Measurements from ENCODE around the gene AKAP17A. TPM values are rescaled to one million over a fixed set of nuclear protein-coding genes. Genes with fewer than 3 reads are reported as not detected.

The AKAP17A gene
- total RNA-seq, 1 experiment from 2014 or later: 35.4 TPM

DNA sequence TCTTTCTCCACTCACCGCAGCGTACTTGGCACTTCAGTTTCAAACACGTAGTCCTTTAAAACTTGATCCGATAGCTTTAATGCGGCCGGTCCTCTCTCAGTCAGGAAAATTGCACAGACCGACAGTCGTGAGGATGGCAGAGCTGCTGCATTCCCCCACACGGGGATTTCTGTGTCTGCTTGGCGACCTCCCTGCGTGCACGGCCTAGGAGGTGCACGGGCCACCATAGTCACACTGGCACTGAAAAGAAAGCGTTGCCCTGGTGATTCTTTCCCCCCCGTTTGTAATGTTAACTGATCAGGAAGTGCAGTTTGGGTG lies 10.3 kb downstream of the AKAP17A start:
- ATAC-seq (no peak), DNase-seq (ENCODE audit: low read depth, low spot score) (no peak)
- H3K9ac ChIP-seq (ENCODE audit: low read length): no peak overlapping the region
- peaks cover 20% of the 10 kb centered on the region for H3K79me2 ChIP-seq (ENCODE audit: insufficient read depth, low read length)
- POLR2A ChIA-PET: no interaction called here
- H3K4me3 ChIP-seq (replicated peaks in 1 of 2; ENCODE audit: low read depth in 1 of 2, low read length in 2 of 2): no peak overlapping the region
- no peaks in the 10 kb centered on the region for H4K20me1 ChIP-seq (ENCODE audit: insufficient read depth)
- TF ChIP-seq YY1 (IDR thresholded peaks at IDR 0.05; ENCODE audit: extremely low read depth, insufficient replicate concordance, low read depth, low read length): no peak
- RAD21 ChIA-PET (ENCODE audit: low non-redundant PET in 1 of 2, low total read pairs in 2 of 2, uncharacterized antibody in 2 of 2, unreplicated experiment in 2 of 2): no interaction called here
- H3K9me2 ChIP-seq (ENCODE audit: insufficient read depth): no peaks in the 10 kb centered on the region
- CTCF ChIA-PET: no interaction called here
- H3K4me1 ChIP-seq (ENCODE audit: control insufficient read depth in 1 of 2, insufficient read depth in 2 of 2, low read length in 2 of 2): no peaks in the 10 kb centered on the region
- H2AFZ ChIP-seq (ENCODE audit: low read depth, low read length, poor library complexity, severe bottlenecking): no peak overlapping the region
- BruUV-seq (replicated peaks): no TSS peak
- no peaks in the 10 kb centered on the region for H3K27me3 ChIP-seq (ENCODE audit: insufficient read depth, low read length)
- intact Hi-C loops (cut with micrococcal nuclease): no loop called here
- peaks cover 10 to 30% of the 10 kb centered on the region in 2 experiments; a peak in 2 of 4 replicates for H3K36me3 ChIP-seq (ENCODE audit: control insufficient read depth in 1 of 2, insufficient read depth in 2 of 2, low read length in 2 of 2)
- H3K4me2 ChIP-seq (ENCODE audit: low read length): no peak overlapping the region
- H3K27ac ChIP-seq (ENCODE audit: low read depth, low read length): no peak overlapping the region
- H3K9me3 ChIP-seq (ENCODE audit: control insufficient read depth in 1 of 2, insufficient read depth in 1 of 2, low read depth in 1 of 2, low read length in 2 of 2): no peaks in the 10 kb centered on the region

- Histone ChIP-seq H2AFZ (ENCODE audit: low read depth, low read length, poor library complexity, severe bottlenecking) (no peak overlapping the region), H4K20me1 (ENCODE audit: insufficient read depth) (no peaks in the 10 kb centered on the region), H3K9ac (ENCODE audit: low read length) (no peak overlapping the region), H3K27ac (ENCODE audit: low read depth, low read length) (no peak overlapping the region), H3K79me2 (ENCODE audit: insufficient read depth, low read length) (peaks cover 14% of the 10 kb centered on the region), H3K4me2 (ENCODE audit: low read length) (no peak overlapping the region), H3K9me2 (ENCODE audit: insufficient read depth) (no peaks in the 10 kb centered on the region), H3K9me3 (ENCODE audit: control insufficient read depth in 1 of 2, insufficient read depth in 1 of 2, low read depth in 1 of 2, low read length in 2 of 2) (no peaks in the 10 kb centered on the region), H3K36me3 (ENCODE audit: control insufficient read depth in 1 of 2, insufficient read depth in 2 of 2, low read length in 2 of 2) (peaks cover 8 to 26% of the 10 kb centered on the region in 2 experiments; a peak in 2 of 4 replicates), H3K4me3 (replicated peaks in 1 of 2; ENCODE audit: low read depth in 1 of 2, low read length in 2 of 2) (no peak overlapping the region), H3K4me1 (ENCODE audit: control insufficient read depth in 1 of 2, insufficient read depth in 2 of 2, low read length in 2 of 2) (no peaks in the 10 kb centered on the region), H3K27me3 (ENCODE audit: insufficient read depth, low read length) (no peaks in the 10 kb centered on the region)
- intact Hi-C loops (cut with micrococcal nuclease): no loop called here
- POLR2A ChIA-PET: no interaction called here
- CTCF ChIA-PET: no interaction called here
- RAD21 ChIA-PET (ENCODE audit: low non-redundant PET in 1 of 2, low total read pairs in 2 of 2, uncharacterized antibody in 2 of 2, unreplicated experiment in 2 of 2): no interaction called here
- DNase-seq (ENCODE audit: low read depth, low spot score) (no peak), ATAC-seq (no peak)
- no TSS peak for BruUV-seq (replicated peaks)
- TF ChIP-seq POLR2A (IDR thresholded peaks at IDR 0.05; ENCODE audit: borderline replicate concordance, extremely low read depth, insufficient read depth, insufficient read length) (no peak), EZH2 (IDR thresholded peaks at IDR 0.05) (no peak), CEBPB (IDR thresholded peaks at IDR 0.05; ENCODE audit: low read depth) (no peak), ATF3 (IDR thresholded peaks at IDR 0.05) (no peak), TCF7L2 (IDR thresholded peaks at IDR 0.05; ENCODE audit: borderline replicate concordance, extremely low read depth, insufficient read depth, insufficient read length) (no peak), SRF (IDR thresholded peaks at IDR 0.05; ENCODE audit: low read depth) (no peak), EGR1 (IDR thresholded peaks at IDR 0.05; ENCODE audit: low read depth) (no peak), REST (IDR thresholded peaks at IDR 0.05; ENCODE audit: low read depth) (no peak), FOSL1 (IDR thresholded peaks at IDR 0.05; ENCODE audit: low read depth) (no peak), RAD21 (IDR thresholded peaks at IDR 0.05; ENCODE audit: low read depth) (no peak), SIN3A (IDR thresholded peaks at IDR 0.05; ENCODE audit: low read depth) (no peak)
- TF ChIP-seq, protein P1, sequence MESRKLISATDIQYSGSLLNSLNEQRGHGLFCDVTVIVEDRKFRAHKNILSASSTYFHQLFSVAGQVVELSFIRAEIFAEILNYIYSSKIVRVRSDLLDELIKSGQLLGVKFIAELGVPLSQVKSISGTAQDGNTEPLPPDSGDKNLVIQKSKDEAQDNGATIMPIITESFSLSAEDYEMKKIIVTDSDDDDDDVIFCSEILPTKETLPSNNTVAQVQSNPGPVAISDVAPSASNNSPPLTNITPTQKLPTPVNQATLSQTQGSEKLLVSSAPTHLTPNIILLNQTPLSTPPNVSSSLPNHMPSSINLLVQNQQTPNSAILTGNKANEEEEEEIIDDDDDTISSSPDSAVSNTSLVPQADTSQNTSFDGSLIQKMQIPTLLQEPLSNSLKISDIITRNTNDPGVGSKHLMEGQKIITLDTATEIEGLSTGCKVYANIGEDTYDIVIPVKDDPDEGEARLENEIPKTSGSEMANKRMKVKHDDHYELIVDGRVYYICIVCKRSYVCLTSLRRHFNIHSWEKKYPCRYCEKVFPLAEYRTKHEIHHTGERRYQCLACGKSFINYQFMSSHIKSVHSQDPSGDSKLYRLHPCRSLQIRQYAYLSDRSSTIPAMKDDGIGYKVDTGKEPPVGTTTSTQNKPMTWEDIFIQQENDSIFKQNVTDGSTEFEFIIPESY (IDR thresholded peaks at IDR 0.05; ENCODE audit: extremely low read depth, insufficient replicate concordance, low read length): no peak
- TF ChIP-seq, protein P2, sequence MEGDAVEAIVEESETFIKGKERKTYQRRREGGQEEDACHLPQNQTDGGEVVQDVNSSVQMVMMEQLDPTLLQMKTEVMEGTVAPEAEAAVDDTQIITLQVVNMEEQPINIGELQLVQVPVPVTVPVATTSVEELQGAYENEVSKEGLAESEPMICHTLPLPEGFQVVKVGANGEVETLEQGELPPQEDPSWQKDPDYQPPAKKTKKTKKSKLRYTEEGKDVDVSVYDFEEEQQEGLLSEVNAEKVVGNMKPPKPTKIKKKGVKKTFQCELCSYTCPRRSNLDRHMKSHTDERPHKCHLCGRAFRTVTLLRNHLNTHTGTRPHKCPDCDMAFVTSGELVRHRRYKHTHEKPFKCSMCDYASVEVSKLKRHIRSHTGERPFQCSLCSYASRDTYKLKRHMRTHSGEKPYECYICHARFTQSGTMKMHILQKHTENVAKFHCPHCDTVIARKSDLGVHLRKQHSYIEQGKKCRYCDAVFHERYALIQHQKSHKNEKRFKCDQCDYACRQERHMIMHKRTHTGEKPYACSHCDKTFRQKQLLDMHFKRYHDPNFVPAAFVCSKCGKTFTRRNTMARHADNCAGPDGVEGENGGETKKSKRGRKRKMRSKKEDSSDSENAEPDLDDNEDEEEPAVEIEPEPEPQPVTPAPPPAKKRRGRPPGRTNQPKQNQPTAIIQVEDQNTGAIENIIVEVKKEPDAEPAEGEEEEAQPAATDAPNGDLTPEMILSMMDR (IDR thresholded peaks at IDR 0.05 in 2 of 3, conservative IDR thresholded peaks at IDR 0.05 in 1 of 3; ENCODE audit: borderline replicate concordance in 1 of 3, insufficient read depth in 1 of 3, low read depth in 2 of 3, low read length in 2 of 3): no peak
Measured at GRCh38 chrX:1602299-1602698, 10.9 kb downstream of the AKAP17A start.
